ENCODE measurements around the gene ABCC9. TPM values are rescaled to one million over a fixed set of nuclear protein-coding genes. Genes with fewer than 3 reads are reported as not detected.
"Not testable (repeated sequence)": the region's sequence is repeated elsewhere in the genome, so short reads cannot be mapped to it uniquely, and the experiment has no call there.

Gene ABCC9
- total RNA-seq, 1 donor from 2014 or later: 2.8 TPM

DNA sequence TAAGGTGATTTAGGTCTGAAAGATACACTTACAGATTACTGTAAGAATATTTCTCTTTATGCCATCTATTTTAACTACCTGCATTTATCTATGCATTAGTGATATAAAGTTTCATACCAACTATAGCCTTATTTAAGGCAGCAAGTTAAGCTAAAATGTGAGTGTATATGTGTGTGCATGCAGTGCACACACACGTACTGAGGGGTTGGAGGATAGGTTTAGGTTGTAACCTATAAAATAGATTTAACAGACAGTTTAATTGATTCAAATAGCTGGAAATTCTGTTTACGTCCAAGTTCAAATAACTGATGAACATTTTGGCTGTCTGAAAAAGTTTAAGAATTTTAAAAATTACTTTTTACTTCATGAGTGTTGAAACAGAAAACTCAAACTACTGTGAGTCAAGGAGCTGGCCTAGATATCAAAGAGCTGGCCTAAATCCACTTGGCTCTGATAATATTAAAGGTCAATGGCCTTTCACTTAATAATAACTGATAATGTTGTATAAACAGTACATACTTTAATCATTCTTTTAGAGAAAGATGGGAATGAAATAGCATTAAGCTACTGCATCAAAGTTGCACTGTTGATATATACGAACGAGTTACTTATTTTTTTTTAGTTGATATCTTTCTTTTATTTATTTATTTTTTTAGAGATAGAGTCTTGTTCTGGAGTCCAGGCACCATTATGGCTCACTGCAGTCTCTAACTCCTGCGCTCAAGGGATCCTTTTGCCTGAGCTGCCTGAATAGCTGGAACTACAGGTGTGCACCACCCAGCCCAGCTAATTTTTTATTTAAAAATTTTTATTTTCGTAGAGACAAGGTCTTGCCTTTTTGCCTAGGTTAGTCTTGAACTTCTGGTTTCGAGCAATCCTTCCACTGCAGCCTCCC, 152.9 kb downstream of the ABCC9 start:
- H3K36me3 Mint-ChIP-seq (ENCODE audit: low read depth): no peaks in the 10 kb centered on the region
- no peak overlapping the region for H3K27ac Mint-ChIP-seq (ENCODE audit: unreplicated experiment)
- no peaks in the 10 kb centered on the region for H3K4me1 Mint-ChIP-seq
- no peak overlapping the region for H3K4me3 Mint-ChIP-seq
- TF ChIP-seq, protein P1, sequence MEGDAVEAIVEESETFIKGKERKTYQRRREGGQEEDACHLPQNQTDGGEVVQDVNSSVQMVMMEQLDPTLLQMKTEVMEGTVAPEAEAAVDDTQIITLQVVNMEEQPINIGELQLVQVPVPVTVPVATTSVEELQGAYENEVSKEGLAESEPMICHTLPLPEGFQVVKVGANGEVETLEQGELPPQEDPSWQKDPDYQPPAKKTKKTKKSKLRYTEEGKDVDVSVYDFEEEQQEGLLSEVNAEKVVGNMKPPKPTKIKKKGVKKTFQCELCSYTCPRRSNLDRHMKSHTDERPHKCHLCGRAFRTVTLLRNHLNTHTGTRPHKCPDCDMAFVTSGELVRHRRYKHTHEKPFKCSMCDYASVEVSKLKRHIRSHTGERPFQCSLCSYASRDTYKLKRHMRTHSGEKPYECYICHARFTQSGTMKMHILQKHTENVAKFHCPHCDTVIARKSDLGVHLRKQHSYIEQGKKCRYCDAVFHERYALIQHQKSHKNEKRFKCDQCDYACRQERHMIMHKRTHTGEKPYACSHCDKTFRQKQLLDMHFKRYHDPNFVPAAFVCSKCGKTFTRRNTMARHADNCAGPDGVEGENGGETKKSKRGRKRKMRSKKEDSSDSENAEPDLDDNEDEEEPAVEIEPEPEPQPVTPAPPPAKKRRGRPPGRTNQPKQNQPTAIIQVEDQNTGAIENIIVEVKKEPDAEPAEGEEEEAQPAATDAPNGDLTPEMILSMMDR (conservative IDR thresholded peaks at IDR 0.05): no peak
- DNase-seq (ENCODE audit: low read depth, low spot score): no peak
- H3K9me3 Mint-ChIP-seq: peaks cover 4% of the 10 kb centered on the region
- H3K27me3 Mint-ChIP-seq (ENCODE audit: low read depth): peaks cover 18% of the 10 kb centered on the region

DNA sequence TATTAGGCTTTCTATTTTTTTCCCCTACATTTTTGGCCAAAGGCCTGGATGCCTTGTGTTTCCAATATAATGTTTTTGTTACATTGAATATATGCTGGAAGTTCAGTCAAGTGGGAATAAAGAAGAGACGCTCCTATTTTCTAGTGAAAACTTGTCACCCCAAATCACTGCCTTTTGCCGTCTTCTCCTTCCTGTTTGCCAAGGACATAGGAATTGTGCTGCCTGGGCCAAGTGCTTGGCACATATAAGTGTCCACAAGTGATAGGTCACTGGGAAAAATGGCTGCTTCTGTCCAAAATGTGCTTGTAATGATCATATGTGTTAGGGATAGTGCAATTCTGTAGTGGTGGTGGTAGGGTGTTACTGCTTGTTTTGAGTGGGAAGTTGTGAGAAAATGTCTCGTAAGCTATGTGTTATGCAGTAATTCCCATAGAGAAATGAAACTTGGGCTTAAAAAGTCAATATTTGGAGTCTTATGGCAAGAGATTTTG, 155.1 kb downstream of the ABCC9 start:
- Mint-ChIP-seq H3K36me3 (ENCODE audit: low read depth) (no peaks in the 10 kb centered on the region), H3K27me3 (ENCODE audit: low read depth) (peaks cover 5% of the 10 kb centered on the region), H3K27ac (ENCODE audit: unreplicated experiment) (no peak overlapping the region), H3K9me3 (peaks cover 4% of the 10 kb centered on the region), H3K4me1 (no peaks in the 10 kb centered on the region), H3K4me3 (no peak overlapping the region)
- TF ChIP-seq, protein P1 (conservative IDR thresholded peaks at IDR 0.05): no peak
- no peak for DNase-seq (ENCODE audit: low read depth, low spot score)

DNA sequence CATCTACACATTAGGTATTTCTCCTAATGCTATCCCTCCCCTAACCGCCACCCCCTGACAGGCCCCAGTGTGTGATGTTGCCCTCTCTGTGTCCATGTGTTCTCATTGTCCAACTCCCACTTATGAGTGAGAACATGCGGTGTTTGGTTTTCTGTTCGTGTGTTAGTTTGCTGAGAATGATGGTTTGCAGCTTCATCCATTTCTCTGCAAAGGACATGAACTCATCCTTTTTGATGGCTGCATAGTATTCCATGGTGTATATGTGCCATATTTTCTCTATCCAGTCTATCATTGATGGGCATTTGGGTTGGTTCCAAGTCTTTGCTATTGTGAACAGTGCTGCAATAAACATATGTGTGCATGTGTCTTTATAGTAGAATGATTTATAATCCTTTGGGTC, 158.5 kb downstream of the ABCC9 start:
- not testable (repeated sequence) for H3K4me3 Mint-ChIP-seq; H3K27ac Mint-ChIP-seq (ENCODE audit: unreplicated experiment); H3K4me1 Mint-ChIP-seq; H3K36me3 Mint-ChIP-seq (ENCODE audit: low read depth); DNase-seq (ENCODE audit: low read depth, low spot score); H3K9me3 Mint-ChIP-seq
- peaks cover 10% of the 10 kb centered on the region for H3K27me3 Mint-ChIP-seq (ENCODE audit: low read depth)

DNA sequence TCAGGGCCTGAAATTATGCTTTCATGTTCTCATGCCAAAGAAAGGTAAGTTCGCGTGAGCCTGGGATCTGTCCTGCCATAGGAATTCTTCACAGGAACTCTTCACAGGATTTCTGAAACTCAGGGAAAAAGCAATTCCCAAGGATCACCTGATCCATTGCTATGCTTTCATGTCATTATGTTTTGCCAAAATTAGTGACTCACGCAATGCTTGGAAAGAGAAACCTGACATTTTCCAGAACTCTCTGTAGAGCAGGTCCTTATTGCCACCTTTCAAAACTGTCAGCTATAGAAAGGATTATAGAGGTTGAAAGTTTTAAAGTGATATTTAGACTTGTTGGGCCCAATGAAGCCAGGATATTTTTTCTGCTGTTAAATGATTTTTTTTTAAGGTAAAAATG, 160.4 kb downstream of the ABCC9 start:
- H3K36me3 Mint-ChIP-seq (ENCODE audit: low read depth): no peaks in the 10 kb centered on the region
- peaks cover 1% of the 10 kb centered on the region for H3K4me1 Mint-ChIP-seq
- H3K4me3 Mint-ChIP-seq: no peak overlapping the region
- H3K27me3 Mint-ChIP-seq (ENCODE audit: low read depth): peaks cover 24% of the 10 kb centered on the region
- TF ChIP-seq, protein P1 (conservative IDR thresholded peaks at IDR 0.05): no peak
- DNase-seq (ENCODE audit: low read depth, low spot score): no peak
- no peak overlapping the region for H3K27ac Mint-ChIP-seq (ENCODE audit: unreplicated experiment)
- H3K9me3 Mint-ChIP-seq: no peaks in the 10 kb centered on the region

DNA sequence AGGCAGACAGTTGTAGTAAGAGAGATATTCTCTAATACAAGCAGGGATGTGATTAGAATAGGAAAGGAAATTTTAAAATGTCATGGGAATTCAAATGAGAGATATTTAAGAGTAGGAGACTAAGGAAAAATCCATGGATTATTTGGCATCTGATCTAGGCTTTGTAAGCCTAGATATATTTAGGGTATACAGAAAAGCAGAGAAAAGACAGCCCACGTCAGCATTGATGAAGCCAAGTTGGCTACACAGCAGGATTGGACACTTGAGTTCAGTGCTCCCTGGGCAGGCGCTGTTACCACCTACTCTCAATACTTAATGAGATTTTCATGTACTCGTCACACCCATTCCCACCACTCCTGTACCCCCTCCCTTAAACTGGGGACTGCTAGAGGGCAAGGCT, 165.1 kb downstream of the ABCC9 start:
- Mint-ChIP-seq H3K36me3 (ENCODE audit: low read depth) (no peaks in the 10 kb centered on the region), H3K9me3 (no peaks in the 10 kb centered on the region), H3K27me3 (ENCODE audit: low read depth) (peaks cover 47% of the 10 kb centered on the region), H3K4me3 (peak overlapping the region; percentile 29), H3K27ac (ENCODE audit: unreplicated experiment) (no peak overlapping the region), H3K4me1 (peaks cover 21% of the 10 kb centered on the region)
- TF ChIP-seq, protein P1 (conservative IDR thresholded peaks at IDR 0.05): no peak
- DNase-seq (ENCODE audit: low read depth, low spot score): no peak

Measured in neural crest cell (in vitro differentiated cells).